HG03439 (cell line): ENCODE data around the gene NACAD.
"Not testable (repeated sequence)": the region's sequence is repeated elsewhere in the genome, so short reads cannot be mapped to it uniquely, and the experiment has no call there.

Source experiments
- ATAC-seq: cut with Tn5 transposase; IDR thresholded peaks from one replicate; pipeline ENCODE4 v1.9.1; 2021; ENCODE audit warnings: mild to moderate bottlenecking, moderate library complexity; ENCODE audit not compliant: unreplicated experiment

The NACAD gene

GRCh38 chr7:45118292-45118691, 29.5 kb upstream of the NACAD start:
- no peak for ATAC-seq

- no peak for ATAC-seq
Measured at GRCh38 chr7:45117582-45117981, 28.8 kb upstream of the NACAD start.

GRCh38 chr7:45116048-45116447, 27.3 kb upstream of the NACAD start:
- ATAC-seq: no peak

GRCh38 chr7:45114926-45115325, 26.2 kb upstream of the NACAD start:
- no peak for ATAC-seq

- ATAC-seq: not testable (repeated sequence)
Measured at GRCh38 chr7:45114257-45114656, 25.5 kb upstream of the NACAD start.

GRCh38 chr7:45112648-45113047, 23.9 kb upstream of the NACAD start:
- ATAC-seq: no peak

GRCh38 chr7:45111298-45112223, 22.8 kb upstream of the NACAD start, which contains the start of gene TBRG4:
Gene TBRG4 (minus strand): TSS chr7:45111697. CDS start chr7:45109237, 2,460 bp downstream.
- peak; percentile 96 for ATAC-seq

- no peak for ATAC-seq
Measured at GRCh38 chr7:45108863-45109262, 20.1 kb upstream of the NACAD start.

- no peak for ATAC-seq
Measured at GRCh38 chr7:45107356-45107755, 18.6 kb upstream of the NACAD start.

- no peak for ATAC-seq
Measured at GRCh38 chr7:45106820-45107219, 18.1 kb upstream of the NACAD start.

GRCh38 chr7:45105588-45106188, 16.9 kb upstream of the NACAD start:
- ATAC-seq: no peak

- ATAC-seq: no peak
Measured at GRCh38 chr7:45104844-45105587, 16.2 kb upstream of the NACAD start.

- no peak for ATAC-seq
Measured at GRCh38 chr7:45103958-45104843, 15.4 kb upstream of the NACAD start.

- ATAC-seq: no peak
Measured at GRCh38 chr7:45102785-45103712, 14.3 kb upstream of the NACAD start.

GRCh38 chr7:45101748-45102147, 13.0 kb upstream of the NACAD start:
- ATAC-seq: no peak

- ATAC-seq: no peak
Measured at GRCh38 chr7:45100761-45101480, 12.2 kb upstream of the NACAD start.

GRCh38 chr7:45099891-45100760, 11.4 kb upstream of the NACAD start:
- ATAC-seq: no peak
